Measurements from ENCODE around the gene MYO3B.

DNA sequence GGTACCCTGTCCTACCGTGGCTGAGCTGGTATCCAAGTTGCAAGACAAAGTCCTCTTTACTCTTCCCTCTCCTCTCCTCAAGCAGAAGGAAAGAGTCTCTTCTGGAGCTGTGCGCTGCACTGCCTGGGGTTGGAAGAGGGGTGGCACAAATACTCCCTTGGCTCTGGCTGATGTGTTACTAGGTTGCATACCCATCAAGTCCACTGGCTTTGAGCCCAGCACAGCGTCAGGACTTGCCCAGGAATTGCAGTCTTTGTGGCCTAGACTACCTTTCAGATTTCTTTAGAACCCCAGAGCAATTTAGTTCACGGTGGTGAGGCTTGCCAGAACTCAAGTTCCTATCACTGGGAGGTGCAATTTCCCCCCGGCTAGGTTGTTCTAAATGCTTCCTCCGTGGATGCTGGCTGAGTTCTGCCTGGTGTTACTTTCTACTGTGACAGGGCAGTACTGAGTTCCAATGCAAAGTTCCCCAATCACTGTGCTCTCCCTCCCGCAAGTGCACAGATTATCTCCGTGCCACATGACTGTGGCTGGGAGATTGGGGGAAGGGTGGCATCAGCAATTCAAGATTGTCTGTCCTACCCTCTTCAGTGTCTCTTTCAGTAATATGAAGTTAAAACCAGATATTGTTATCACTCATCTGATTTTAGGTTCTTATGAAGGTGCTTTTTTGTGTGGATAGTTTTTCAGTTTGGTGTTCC is 13.4 kb downstream of the MYO3B start:
- TF ChIP-seq, protein P1, sequence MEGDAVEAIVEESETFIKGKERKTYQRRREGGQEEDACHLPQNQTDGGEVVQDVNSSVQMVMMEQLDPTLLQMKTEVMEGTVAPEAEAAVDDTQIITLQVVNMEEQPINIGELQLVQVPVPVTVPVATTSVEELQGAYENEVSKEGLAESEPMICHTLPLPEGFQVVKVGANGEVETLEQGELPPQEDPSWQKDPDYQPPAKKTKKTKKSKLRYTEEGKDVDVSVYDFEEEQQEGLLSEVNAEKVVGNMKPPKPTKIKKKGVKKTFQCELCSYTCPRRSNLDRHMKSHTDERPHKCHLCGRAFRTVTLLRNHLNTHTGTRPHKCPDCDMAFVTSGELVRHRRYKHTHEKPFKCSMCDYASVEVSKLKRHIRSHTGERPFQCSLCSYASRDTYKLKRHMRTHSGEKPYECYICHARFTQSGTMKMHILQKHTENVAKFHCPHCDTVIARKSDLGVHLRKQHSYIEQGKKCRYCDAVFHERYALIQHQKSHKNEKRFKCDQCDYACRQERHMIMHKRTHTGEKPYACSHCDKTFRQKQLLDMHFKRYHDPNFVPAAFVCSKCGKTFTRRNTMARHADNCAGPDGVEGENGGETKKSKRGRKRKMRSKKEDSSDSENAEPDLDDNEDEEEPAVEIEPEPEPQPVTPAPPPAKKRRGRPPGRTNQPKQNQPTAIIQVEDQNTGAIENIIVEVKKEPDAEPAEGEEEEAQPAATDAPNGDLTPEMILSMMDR (IDR thresholded peaks at IDR 0.05; ENCODE audit: low read depth, low read length), result no peak
- TF ChIP-seq POLR2A (IDR thresholded peaks at IDR 0.05; ENCODE audit: extremely low read depth, insufficient read length), result no peak

Data from NB4 (cell line).